Osteocyte (in vitro differentiated cells): ENCODE data around the gene ANO3. TPM values are rescaled to one million over a fixed set of nuclear protein-coding genes. Genes with fewer than 3 reads are reported as not detected.

Experiments
- DNase-seq: peaks from one replicate; pipeline ENCODE4 v3.0.0; 2021; ENCODE audit warnings: mixed read lengths; ENCODE audit not compliant: unreplicated experiment; ENCODE audit errors: extremely low spot score
- H3K27ac Mint-ChIP-seq: one replicate; pipeline ENCODE4 v1.8.0; 2021; ENCODE audit warnings: mild to moderate bottlenecking, mixed read lengths; ENCODE audit not compliant: unreplicated experiment
- H3K27me3 Mint-ChIP-seq: one replicate; pipeline ENCODE4 v1.8.0; 2021; ENCODE audit warnings: mixed read lengths; ENCODE audit not compliant: unreplicated experiment
- H3K36me3 Mint-ChIP-seq: one replicate; pipeline ENCODE4 v1.8.0; 2021; ENCODE audit warnings: mixed read lengths; ENCODE audit not compliant: unreplicated experiment
- H3K4me1 Mint-ChIP-seq: one replicate; pipeline ENCODE4 v1.8.0; 2021; ENCODE audit warnings: mixed read lengths; ENCODE audit not compliant: unreplicated experiment
- H3K4me3 Mint-ChIP-seq: one replicate; pipeline ENCODE4 v1.8.0; 2021; ENCODE audit warnings: mild to moderate bottlenecking, moderate library complexity, mixed read lengths; ENCODE audit not compliant: unreplicated experiment
- H3K9me3 Mint-ChIP-seq: one replicate; pipeline ENCODE4 v1.8.0; 2021; ENCODE audit warnings: mixed read lengths; ENCODE audit not compliant: unreplicated experiment
- total RNA-seq: library from RNA; stranded (reverse); gene quantifications from 2 replicates; pipeline ENCODE4 v1.2.1, GENCODE V29; 2021
- TF ChIP-seq, protein P1 (sequence below): fragments of 200-600 bp; sonication (generic); IDR thresholded peaks from 2 replicates; pipeline ENCODE4 v1.5.0; 2021; ENCODE audit warnings: antibody characterized with exemption, mild to moderate bottlenecking, moderate library complexity

Gene ANO3
- total RNA-seq, 1 donor from 2014 or later, result not detected

GRCh38 chr11:26703411-26704191, 371.7 kb downstream of the ANO3 start:
- H3K36me3 Mint-ChIP-seq, result no peaks in the 10 kb centered on the region
- no peaks in the 10 kb centered on the region for H3K9me3 Mint-ChIP-seq
- TF ChIP-seq, protein P1, sequence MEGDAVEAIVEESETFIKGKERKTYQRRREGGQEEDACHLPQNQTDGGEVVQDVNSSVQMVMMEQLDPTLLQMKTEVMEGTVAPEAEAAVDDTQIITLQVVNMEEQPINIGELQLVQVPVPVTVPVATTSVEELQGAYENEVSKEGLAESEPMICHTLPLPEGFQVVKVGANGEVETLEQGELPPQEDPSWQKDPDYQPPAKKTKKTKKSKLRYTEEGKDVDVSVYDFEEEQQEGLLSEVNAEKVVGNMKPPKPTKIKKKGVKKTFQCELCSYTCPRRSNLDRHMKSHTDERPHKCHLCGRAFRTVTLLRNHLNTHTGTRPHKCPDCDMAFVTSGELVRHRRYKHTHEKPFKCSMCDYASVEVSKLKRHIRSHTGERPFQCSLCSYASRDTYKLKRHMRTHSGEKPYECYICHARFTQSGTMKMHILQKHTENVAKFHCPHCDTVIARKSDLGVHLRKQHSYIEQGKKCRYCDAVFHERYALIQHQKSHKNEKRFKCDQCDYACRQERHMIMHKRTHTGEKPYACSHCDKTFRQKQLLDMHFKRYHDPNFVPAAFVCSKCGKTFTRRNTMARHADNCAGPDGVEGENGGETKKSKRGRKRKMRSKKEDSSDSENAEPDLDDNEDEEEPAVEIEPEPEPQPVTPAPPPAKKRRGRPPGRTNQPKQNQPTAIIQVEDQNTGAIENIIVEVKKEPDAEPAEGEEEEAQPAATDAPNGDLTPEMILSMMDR, result no peak
- H3K27ac Mint-ChIP-seq, result no peak overlapping the region
- no peaks in the 10 kb centered on the region for H3K4me1 Mint-ChIP-seq
- DNase-seq, result no peak
- peaks cover 11% of the 10 kb centered on the region for H3K27me3 Mint-ChIP-seq
- H3K4me3 Mint-ChIP-seq, result no peak overlapping the region

DNA sequence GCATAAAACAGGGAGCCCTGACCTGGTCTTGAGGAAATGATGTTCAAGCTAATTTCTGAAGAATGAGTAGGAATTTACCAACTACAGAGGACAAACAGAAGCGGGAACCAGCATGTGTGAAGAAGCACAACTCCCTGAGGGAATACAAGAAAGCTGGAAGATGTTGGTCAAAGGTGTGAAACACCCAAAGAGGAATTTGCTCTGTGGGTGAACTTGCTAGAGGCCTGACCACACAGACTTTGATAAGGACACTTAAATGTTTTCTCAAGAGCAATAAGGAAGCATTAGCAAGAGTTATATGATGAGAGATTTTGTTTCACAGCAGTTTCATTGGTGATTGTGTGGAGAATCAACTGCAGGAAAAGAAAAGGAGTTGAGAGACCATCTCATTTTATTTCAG, 372.3 kb downstream of the ANO3 start:
- no peak overlapping the region for H3K27ac Mint-ChIP-seq

DNA sequence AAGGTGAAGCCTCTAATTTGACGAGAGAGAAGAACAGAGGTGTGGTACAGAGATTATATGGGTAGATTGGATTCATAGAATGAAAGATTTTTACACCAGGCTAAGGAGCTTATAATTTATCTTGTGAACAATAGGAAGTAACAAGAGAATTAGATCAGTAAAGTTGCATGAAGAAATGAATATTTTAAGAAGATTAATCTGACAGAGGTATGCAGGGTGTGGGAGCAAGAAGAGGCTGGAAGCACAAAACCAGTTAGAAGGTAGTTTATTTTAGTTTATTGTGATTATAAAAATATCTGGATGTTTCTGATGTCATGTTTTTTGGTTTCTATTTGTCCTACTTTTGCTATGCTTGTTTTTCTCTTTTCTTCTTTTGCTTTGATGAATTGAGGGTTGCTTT, 374.3 kb downstream of the ANO3 start:
- Mint-ChIP-seq H3K27me3 (peaks cover 12% of the 10 kb centered on the region), H3K9me3 (no peaks in the 10 kb centered on the region), H3K4me3 (no peak overlapping the region), H3K4me1 (no peaks in the 10 kb centered on the region), H3K36me3 (no peaks in the 10 kb centered on the region), H3K27ac (no peak overlapping the region)
- no peak for DNase-seq
- TF ChIP-seq, protein P1, result no peak

More for the DNA sequence above, 372.3 kb downstream of the ANO3 start:
- Mint-ChIP-seq H3K4me3 (no peak overlapping the region), H3K9me3 (no peaks in the 10 kb centered on the region), H3K4me1 (no peaks in the 10 kb centered on the region), H3K36me3 (no peaks in the 10 kb centered on the region), H3K27me3 (peaks cover 11% of the 10 kb centered on the region)
- TF ChIP-seq, protein P1, result no peak
- DNase-seq, result no peak

DNA sequence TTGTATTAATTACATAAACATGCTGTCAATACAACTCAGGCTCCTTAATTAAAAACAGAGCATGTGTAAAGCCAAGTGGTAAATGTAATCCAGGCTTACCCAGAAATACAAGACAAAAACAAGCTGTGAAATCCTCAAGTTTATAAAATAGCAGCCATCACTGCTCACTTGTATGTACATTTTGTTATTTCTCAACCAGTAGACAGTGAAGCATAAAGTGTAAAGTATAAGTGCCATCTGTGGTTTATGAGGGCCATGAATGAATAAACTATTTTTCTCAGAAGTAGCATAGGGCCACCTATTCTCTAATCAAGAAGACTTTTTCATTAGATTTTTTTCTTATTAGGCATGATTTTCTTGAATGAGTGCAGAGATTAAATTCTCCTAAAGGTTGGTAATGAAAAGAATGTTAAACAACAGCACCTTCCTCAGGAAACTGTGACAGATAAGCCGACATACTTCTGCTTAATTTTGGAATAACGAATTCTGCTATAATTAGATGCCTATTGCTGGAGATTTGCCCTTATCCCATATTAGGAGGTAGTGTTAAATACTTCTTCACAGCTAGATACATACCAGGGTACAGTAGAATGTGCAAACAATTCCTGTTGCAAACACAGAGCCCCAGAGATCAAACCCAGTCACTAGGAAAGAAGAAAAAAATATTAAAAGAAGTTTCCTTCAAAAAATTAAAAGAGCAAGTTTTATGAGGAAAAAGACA, 377.0 kb downstream of the ANO3 start:
- Mint-ChIP-seq H3K9me3 (no peaks in the 10 kb centered on the region), H3K36me3 (no peaks in the 10 kb centered on the region), H3K4me3 (no peak overlapping the region), H3K27me3 (peaks cover 28% of the 10 kb centered on the region), H3K27ac (no peak overlapping the region), H3K4me1 (no peaks in the 10 kb centered on the region)
- TF ChIP-seq, protein P1, result no peak
- no peak for DNase-seq

DNA sequence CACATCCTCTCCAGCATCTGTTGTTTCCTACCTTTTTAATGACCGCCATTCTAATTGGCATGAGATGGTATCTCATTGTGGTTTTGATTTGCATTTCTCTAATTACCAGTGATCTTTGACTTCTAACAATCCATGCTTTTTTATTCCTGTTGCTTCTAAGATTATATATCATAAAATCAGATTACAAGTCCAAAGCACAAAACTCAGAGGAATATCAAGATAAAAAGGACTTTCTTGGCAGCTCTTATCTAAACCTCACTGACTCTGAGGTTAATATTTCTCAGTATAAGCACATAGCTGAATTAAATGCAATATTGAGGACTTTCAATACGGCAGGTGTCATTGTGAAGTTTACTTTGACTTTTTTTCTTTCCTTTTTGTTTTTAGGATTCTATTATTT, 378.6 kb downstream of the ANO3 start:
- no peaks in the 10 kb centered on the region for H3K36me3 Mint-ChIP-seq
- H3K4me1 Mint-ChIP-seq, result no peaks in the 10 kb centered on the region
- TF ChIP-seq, protein P1, result no peak
- no peaks in the 10 kb centered on the region for H3K9me3 Mint-ChIP-seq
- H3K4me3 Mint-ChIP-seq, result no peak overlapping the region
- DNase-seq, result no peak
- H3K27ac Mint-ChIP-seq, result no peak overlapping the region
- H3K27me3 Mint-ChIP-seq, result peaks cover 31% of the 10 kb centered on the region
